NOMO-1 treated with dmso at 0.1 percent for 144 hours (cell line): ENCODE data around the gene EFCAB7.
A peak's percentile ranks its signal among the peaks of the same experiment; 100 is the strongest.

Experiments
- DNase-seq: peaks from one replicate; lab custom pipeline; 2025; ENCODE audit not compliant: unreplicated experiment; lab: John Stamatoyannopoulos, UW

The EFCAB7 gene, protein sequence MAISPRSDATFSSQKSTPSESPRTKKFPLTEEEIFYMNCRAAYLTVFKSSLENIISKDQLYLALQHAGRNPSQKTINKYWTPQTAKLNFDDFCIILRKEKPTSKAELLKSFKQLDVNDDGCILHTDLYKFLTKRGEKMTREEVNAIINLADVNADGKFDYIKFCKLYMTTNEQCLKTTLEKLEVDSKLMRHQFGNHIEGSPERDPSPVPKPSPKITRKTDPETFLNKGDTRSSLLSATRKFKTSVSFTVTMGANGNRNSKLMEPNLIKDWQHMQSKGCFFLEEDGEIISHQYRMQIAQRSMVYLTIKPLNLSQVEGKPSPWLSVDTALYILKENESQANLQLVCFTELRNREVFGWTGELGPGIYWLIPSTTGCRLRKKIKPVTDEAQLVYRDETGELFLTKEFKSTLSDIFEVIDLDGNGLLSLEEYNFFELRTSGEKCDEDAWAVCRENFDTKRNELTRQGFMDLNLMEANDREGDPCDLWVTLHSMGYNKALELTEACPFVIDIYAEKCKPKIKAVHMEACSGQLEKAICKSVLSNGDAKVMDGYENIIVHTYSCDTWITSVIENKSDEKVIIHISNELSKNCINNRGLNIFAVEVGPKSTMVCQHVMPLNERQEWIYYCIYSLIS

DNA sequence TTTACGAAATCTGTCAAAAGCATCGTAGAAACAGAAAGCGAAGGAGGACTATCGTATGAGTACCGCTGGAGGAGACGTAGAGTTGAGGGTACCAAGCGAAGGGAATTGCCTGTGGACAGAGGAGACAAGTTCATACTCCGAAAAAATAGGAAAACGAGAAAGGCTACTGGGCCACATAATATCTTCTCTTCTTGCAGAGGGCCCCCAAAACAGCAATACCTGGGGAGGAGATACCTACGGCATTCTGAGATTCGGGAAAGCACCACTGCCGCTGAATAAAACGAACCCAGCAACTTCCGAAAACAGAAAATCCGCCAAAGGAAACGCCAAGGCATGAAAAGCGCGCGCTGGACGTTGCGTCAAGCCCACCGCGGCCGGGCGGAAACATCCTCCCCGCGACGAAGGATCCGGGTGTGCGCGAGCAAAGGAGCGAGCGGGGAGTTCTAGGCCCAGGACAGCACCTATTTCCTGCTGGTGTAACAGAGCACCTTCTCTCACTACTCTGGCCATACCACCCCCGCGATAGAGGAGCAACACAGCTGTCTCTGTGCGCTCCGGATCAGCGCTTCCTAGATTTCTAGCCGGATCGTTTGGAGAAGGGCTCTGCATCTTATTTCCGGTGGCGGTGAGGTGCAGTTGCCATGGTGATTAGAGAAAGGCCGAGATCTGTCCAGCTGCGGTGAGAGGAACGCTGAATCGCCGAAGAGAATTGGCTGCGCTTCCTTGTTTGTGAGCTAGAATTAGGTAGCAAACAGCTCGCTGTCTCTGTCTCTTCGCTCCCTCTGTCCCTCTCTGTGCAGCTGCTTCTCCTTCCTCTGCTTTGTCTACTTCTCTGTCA lies at the start of gene EFCAB7, which contains the start of gene ITGB3BP:
Gene EFCAB7 (plus strand): TSS at position 635 of the 838 bp plus-strand sequence. CDS start 2,048 bp downstream, outside the sequence.
Gene ITGB3BP (minus strand): TSS at position 335 of the 838 bp plus-strand sequence. CDS start 92 bp downstream, at position 243.
- DNase-seq, result peak; percentile 92

DNA sequence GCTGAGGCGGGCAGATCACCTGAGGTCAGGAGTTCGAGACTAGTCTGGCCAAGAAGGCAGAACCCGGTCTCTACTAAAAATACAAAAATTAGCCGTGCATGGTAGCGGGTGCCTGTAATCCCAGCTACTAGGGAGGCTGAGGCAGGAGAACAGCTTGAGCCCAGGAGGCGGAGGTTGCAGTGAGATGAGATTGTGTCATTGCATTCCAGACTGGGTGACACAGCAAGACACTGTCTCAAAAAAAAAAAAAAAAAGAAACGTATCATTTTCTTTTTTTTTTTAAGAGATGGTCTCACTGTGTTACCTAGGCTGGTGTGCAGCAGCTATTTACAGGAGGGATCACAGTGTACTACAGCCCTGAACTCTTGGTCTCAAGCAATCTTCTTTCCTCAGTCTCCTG lies 47.6 kb upstream of the EFCAB7 start:
- no peak for DNase-seq

DNA sequence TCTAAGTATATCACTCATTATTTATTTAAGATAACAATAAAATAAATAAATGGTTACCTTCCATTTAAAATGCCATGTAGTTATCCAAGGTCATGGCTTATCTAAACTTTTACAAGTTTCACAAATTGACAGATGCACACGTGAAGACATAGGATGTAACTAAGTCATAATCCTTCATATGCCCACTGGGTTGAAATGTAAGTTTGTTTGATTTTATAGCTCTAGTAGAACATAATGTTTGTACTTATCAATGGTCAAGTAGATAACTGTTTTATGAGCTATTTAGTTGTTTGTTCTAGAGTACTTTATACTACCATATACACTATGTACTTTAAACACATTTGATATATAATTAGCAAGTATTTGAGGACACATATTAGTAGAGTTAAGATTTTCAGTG lies 43.3 kb upstream of the EFCAB7 start:
- DNase-seq, result no peak

DNA sequence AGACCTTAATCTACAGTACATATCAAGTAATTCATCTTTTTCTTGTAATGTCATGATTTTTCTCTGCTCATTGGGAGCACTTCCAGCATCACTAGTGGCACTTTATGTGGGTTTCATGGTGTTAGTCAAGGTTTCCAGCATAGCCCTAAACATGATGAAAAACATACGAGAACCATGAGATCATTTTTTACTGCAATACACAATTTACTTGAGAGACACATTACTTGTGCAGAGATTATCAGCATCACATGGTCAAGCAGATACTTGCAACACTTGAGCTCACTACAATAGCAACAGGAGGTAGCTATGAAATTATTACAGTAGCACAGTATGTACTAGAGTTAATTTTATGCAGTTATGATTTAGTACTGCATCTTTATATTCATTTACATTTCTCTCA lies 36.7 kb upstream of the EFCAB7 start:
- DNase-seq, result no peak

DNA sequence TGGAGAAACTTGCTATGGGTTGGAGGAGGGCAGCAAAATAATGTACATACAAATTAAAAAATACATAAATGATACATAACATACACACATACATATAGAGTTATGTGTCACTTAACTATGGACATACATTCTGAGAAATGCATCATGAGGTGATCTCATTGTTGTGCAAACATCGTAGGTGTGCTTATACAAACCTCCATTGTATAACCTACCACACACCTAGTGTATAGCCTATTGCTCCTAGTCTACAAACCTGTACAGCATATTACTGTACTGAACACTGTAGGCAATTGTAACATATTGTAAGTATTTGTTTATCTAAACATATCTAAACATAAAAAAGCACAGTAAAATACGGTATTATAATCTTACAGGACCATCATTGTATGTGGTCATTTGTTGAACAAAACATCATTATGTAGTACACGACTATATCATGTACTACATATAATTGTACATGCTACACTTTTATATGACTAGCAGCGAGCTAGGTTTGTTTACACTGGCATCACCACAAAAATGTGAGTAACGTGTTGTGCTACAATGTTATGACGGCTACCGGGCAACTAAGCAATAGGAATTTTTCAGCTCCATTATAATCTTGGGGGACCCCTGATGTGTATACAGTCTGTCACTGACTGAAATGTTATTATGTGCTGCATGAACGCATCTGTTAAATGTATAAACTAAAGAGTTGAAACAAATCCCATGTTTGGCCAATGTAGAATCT lies 35.8 kb upstream of the EFCAB7 start:
- no peak for DNase-seq

DNA sequence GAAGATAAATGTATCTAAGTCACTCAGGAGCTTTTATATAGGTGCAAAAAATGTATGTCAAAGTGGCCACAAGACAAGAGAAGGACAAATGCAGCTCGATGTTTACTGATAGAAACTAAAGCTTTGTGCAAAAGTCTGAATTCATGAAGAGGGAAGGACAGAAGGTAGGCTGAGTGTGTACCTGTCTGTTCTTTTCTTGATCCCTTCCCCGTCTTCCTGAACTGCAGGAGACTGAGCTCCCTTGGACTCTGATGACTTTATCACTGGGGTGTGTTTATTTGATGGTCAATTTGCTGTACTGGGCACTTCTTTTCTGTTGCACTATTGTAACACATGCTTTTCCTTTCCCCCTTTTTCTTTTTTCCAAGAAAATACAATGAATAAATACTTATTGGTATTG lies 25.7 kb upstream of the EFCAB7 start:
- no peak for DNase-seq

DNA sequence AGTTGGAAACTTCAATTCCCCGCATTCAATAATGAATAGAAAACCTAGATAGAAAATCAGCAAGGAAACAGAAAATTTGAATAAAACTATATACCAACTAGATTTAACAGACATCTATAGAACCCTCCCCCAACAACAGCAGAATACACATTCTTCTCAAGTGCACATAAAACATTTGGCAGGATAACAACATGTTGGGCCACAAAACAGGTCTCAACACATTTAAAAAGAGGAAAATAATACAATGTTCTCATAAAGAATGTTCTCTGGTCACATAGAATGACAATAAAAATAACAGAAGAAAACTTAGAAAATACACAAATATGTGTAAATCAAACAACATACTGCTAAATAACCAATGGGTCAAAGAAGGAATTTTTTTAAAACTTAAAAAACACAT lies 25.2 kb upstream of the EFCAB7 start:
- no peak for DNase-seq

DNA sequence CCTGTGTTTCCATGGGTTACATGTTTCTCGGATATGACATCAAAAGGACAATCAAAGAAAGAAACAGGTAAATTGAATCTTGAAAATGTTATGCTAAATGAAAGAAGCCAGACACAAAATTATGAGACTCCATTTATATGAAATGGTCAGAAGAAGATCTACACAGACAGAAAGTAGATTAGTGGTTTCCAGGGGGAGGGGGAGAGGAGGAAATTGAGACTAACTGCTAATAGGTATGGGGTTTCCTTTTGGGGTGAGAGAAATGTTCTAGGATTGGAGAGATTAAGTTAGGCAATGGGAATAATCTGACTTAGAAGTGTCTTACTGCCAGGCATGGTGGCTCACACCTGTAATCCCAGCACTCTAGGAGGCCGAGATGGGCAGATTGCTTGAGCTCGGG lies 22.1 kb upstream of the EFCAB7 start:
- DNase-seq, result no peak

DNA sequence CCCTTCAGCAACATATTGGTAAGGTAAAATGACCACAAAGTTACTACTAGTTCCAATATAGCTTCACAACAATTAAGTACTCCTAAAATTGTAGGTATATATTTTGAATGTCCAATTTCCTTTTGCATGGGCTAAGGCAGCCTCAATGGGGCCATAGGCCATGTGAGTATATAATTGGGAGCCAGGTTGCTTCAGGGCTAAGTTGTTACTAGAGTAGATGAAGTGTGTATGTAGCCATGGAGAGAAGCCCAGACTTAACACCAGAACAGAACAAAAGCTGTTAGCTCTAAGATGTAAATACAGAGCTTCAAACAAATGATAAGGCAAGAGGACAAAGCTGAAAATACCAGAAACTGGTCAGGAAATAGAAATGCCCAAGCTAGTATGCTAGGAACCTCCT lies 16.5 kb upstream of the EFCAB7 start:
- DNase-seq, result no peak

DNA sequence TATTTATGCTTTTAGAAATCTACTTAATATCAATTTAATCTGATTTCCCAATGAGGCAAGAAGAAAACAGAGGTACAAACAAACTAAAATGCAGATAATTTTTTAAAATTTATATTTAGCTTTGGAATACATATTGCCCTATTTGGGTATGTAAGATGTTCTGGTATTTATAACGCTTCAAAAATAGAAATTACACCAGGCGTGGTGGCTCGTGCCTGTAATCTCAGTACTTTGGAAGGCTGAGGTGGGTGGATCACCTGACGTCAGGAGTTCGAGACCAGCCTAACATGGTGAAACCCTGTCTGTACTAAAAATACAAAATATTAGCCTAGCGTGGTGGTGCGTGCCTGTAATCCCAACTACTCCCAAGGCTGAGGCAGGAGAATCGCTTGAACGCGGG lies 13.6 kb upstream of the EFCAB7 start:
- no peak for DNase-seq

DNA sequence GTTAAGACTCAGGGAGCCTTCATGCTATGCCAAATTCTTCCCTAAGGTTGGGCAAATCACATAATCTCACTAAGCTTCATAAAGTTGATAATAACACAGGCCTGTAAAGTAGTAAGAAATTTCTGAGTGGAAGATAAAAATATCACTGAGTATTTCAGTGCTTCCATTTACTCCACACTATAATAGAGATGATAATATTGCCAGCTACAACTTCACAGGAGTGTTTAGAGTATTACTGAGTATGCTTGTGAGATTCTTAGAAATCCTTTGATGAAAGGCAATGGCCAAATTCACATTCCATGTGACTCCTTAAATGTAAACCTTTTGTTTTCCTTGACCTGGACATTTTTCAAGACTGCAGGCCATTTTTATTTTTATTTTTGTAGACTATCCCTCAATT lies 10.7 kb upstream of the EFCAB7 start:
- no peak for DNase-seq

DNA sequence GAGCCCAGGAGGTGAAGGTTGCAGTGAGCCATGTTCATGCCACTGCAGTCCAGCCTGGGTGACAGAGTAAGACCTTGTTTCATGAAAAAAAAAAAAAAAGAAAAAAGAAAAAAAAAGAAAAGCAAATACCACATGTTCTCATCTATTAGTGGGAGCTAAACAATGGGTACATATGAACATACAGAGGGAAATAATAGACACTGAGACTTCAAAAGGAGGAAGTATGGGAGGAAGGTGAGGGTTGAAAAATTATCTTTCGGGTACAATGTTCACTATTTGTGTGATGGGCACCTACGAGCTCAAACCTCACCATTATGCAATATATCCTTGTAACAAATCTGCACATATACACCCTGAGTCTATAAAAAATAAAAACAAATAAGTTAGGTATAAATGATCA lies 6.7 kb upstream of the EFCAB7 start:
- DNase-seq, result no peak

DNA sequence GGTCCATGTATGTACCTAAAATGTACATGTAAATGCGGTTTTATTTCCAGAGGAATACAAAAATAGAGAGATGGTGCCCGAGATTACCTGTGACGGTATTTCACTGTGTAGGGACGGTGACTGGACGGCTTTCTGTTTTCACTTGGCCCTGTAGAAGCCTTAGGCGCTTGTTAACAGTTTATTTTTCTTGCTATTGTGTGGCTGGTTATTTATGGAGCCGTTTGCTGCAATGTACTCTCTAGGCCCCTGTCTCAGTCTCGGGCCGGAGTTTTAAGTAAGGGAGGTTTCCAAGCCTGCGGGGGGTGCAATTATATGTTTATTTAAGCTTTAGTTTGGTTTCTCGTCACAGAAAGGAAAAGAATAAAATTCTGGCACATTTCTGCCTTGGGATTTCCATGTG lies 413 bp downstream of the EFCAB7 start:
- no peak for DNase-seq

DNA sequence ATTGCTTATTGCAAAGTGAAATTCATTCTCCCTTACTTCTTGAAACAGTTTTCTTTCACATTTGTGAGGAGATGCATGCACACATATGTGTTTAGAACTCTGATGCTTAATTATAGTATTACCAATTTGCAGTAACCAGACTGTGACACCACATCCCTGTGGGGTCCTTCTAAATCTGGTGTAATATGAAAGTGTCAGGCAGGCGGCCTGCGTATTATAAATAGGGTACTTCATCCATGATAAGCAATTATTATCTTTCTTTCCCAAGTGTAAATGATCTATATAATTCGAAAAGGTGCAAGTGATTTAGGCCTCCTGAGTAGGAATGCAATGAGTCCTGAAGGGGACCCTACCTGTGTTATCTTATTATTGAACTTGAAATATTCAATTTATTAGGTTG lies 876 bp downstream of the EFCAB7 start:
- no peak for DNase-seq

DNA sequence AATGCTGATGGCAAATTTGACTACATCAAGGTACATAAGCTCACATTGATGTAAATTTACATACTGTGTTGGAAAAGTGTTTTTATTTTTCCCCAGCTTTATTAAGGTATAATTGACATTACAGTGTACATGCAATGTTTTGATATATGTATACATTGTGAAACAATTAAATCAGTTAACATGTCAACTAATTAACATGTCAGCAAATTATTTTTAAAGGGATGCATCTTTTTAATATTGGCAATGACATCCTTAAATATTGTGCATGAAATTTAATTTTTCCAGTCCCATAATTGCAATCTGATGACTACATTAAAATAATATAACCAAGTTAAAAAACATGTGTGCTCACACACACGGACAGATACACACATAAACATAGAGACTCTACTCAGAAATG lies 9.4 kb downstream of the EFCAB7 start:
- no peak for DNase-seq

DNA sequence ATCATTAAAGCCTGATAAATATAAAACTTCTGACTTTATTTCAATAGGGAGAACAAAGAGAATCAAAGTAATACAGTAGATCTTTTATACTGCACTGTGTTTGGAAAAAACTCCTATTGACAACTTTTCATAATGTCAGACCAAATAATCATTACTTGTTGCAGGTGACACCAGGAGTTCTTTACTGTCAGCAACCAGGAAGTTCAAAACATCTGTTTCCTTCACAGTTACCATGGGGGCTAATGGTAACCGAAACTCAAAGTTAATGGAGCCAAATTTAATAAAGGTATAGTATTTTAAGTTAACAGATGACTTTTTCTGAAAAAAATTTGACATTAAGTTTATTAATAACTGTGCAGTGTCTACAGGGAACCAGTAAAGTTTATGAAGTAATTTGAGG lies 10.6 kb downstream of the EFCAB7 start:
- no peak for DNase-seq

DNA sequence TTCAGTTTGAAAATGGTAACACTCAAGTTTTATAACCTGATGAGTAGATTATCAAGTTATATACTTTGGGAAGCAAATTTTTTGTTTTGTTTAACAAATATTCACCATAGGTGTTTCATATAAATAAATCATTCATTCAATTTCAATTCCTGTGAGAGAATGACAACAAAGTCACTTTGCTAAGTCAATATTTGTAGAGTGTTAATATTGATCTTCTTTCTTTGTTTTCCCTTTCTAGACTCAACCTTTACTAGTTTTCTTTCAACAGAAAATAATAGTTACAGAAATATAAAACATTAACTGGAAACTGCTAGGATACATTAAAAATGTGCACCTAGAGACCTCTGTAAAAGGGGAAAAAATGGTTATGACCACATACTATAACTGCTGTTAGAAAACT lies 11.1 kb downstream of the EFCAB7 start:
- no peak for DNase-seq

DNA sequence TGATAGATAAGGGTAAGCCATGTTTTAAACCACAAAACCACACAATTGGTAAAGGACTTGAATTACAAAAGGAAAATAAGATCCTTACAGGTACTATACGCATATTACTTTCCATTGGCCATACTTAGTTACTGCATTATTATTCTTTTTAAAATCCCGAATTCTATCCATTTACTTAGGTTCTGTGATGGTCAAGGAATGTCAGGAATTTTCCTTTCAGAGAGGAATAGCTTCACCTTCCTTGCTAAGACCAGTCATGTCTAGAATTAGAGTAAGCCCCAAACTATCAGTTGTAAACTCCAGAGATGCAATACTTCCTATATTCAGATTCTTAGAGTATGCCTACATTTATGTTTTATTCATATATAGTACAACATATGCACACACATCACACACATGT lies 13.7 kb downstream of the EFCAB7 start:
- DNase-seq, result no peak

DNA sequence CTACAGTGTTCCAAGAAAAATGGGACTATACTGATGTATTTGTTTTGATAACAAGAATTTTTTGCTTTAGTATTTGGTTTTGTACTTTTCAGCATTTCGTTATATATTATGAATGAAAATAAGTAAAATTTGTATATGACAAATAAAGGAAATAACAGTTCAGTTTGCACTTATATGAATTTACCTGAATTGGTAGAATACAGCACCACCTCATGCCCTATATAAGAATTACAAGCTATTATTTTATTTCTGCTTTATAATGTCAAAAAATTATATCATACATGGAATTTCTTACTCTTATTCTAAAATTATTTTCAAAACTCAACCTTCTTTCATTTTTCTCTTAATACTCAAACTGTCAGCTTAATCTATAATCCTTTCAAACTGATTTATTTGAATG lies 14.6 kb downstream of the EFCAB7 start:
- DNase-seq, result no peak

DNA sequence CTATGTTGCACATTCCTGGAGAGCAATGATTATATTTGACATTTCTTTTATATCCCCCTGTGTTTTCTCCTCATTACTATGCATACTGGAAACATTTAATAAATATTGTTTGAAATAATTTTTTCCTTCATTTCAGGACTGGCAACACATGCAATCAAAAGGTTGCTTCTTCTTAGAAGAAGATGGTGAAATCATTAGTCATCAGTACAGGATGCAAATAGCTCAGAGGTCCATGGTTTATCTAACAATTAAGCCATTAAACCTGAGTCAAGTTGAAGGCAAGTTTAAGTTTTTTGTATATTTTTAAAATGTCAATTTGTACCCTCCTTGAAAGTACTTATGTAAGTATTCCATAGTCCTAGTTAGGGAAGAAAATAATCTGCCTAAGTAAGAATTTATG lies 22.5 kb downstream of the EFCAB7 start:
- no peak for DNase-seq
